ENCODE data around the gene POM121.
"Not testable (repeated sequence)": the region's sequence is repeated elsewhere in the genome, so short reads cannot be mapped to it uniquely, and the experiment has no call there.

POM121 gene

DNA sequence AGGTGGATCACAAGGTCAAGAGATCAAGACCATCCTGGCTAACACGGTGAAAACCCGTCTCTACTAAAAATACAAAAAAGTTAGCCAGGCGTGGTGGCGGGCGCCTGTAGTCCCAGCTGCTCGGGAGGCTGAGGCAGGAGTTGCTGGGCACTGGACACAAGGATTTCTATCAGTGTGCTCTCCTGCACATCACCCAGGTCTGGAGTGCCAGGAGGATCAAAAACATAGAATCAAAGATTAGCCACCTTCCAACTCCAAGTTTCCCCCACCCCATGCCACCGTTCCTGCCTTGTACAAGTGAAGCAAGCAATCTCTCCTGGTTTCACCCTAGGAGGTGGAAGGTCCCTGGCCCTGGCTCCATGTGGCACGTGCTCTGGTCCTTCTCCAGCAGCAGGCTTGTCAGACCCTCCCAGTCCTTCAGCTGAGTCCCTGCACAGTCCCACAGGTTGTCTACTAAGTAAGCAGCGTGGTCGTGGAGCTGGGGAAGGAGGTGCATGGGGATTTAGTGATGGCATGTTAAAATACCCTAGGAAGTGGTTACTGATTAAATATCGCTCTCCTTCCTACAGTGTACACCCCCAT is 73.1 kb downstream of the POM121 start:
- DNase-seq: not testable (repeated sequence)
